Neutrophil (primary cell): Measurements from ENCODE around the gene CFDP1.

Experiments used
- H3K27ac ChIP-seq: fragments of 200-600 bp; sonication (generic); 2 replicates; pipeline ENCODE4 v1.5.1; 2016; ENCODE audit warnings: mild to moderate bottlenecking, moderate library complexity
- H3K27me3 ChIP-seq: fragments of 200-600 bp; sonication (generic); 2 replicates; pipeline ENCODE4 v1.6.0; 2016; ENCODE audit warnings: mild to moderate bottlenecking
- H3K36me3 ChIP-seq: fragments of 200-600 bp; sonication (generic); 2 replicates; pipeline ENCODE4 v1.5.1; 2017
- H3K4me1 ChIP-seq, 2 experiments: fragments of 200-600 bp in 1 of 2; sonication (generic) in 1 of 2; 1 replicate in 1 of 2; 2 replicates in 1 of 2; pipeline versions ENCODE4 v1.5.1 to v1.6.1; 2013 to 2016; ENCODE audit warnings: low read depth in 1 of 2, low read length in 1 of 2, mild to moderate bottlenecking in 1 of 2, moderate library complexity in 1 of 2; ENCODE audit not compliant: control insufficient read depth in 1 of 2, insufficient read depth in 1 of 2
- H3K4me3 ChIP-seq, 2 experiments: fragments of 200-600 bp in 1 of 2; sonication (generic) in 1 of 2; 1 replicate in 1 of 2; 2 replicates in 1 of 2; pipeline ENCODE4 v1.5.1; 2013 to 2016; ENCODE audit warnings: low read depth in 1 of 2, low read length in 1 of 2, mild to moderate bottlenecking in 1 of 2, moderate library complexity in 1 of 2
- H3K9me3 ChIP-seq: fragments of 200-600 bp; sonication (generic); 2 replicates; pipeline ENCODE4 v1.5.1; 2016
- TF ChIP-seq, protein P1 (sequence below): fragments of 200-600 bp; sonication (generic); IDR thresholded peaks from 2 replicates; pipeline ENCODE4 v1.5.1; 2016; ENCODE audit warnings: antibody characterized with exemption

CFDP1 gene

DNA sequence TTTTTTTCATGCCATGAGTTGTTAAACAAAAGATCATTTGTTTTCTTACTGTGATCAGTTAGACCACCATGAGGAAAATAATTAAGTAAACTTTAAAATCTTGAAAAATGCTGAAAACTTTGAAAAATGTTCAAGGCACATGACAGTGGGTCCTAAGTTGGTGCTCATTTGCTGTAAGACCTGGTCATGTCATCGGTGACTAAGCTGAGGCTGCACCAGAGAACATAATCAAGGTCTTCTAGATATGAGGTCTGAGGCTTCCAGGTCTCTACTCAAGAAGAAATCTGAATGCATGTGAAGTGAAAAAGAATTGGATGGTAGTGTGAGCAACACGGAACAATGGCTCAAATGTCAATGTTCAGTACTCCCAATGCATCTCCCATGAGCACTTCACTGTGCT, 87.6 kb downstream of the CFDP1 start:
- Histone ChIP-seq H3K9me3 (no peaks in the 10 kb centered on the region), H3K27ac (no peak overlapping the region), H3K36me3 (no peaks in the 10 kb centered on the region), H3K27me3 (peaks cover 46% of the 10 kb centered on the region), H3K4me3 (no peak overlapping the region), H3K4me1 (peaks cover 0 to 6% of the 10 kb centered on the region in 2 experiments)
- TF ChIP-seq, protein P1, sequence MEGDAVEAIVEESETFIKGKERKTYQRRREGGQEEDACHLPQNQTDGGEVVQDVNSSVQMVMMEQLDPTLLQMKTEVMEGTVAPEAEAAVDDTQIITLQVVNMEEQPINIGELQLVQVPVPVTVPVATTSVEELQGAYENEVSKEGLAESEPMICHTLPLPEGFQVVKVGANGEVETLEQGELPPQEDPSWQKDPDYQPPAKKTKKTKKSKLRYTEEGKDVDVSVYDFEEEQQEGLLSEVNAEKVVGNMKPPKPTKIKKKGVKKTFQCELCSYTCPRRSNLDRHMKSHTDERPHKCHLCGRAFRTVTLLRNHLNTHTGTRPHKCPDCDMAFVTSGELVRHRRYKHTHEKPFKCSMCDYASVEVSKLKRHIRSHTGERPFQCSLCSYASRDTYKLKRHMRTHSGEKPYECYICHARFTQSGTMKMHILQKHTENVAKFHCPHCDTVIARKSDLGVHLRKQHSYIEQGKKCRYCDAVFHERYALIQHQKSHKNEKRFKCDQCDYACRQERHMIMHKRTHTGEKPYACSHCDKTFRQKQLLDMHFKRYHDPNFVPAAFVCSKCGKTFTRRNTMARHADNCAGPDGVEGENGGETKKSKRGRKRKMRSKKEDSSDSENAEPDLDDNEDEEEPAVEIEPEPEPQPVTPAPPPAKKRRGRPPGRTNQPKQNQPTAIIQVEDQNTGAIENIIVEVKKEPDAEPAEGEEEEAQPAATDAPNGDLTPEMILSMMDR = no peak

- Histone ChIP-seq H3K4me1 (peaks cover 0 to 6% of the 10 kb centered on the region in 2 experiments), H3K27me3 (peaks cover 64% of the 10 kb centered on the region), H3K9me3 (no peaks in the 10 kb centered on the region), H3K27ac (no peak overlapping the region), H3K36me3 (no peaks in the 10 kb centered on the region), H3K4me3 (no peak overlapping the region)
- TF ChIP-seq, protein P1 = no peak
These were observed 89.4 kb downstream of the CFDP1 start for GRCh38 chr16:75343941-75344340.

DNA sequence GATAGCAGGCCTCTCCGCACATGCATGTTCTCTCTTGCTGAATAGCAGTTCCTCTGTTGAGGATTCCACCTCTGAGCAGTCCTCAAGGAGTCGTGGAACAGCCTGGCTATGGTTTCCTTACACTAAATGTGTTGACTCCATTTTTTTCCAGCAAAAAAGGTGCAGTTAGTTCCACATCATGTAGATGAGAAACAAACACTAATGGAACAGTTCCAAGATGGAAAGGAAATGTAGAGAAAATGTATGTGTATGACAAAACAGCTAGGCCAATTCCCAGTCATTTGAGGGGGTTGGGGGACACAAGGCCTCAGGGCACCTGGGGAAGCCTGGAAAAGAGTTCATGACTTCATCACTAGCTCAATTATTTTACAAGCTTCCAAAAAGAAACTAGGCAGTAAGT, 90.0 kb downstream of the CFDP1 start:
- Histone ChIP-seq H3K36me3 (no peaks in the 10 kb centered on the region), H3K4me1 (peaks cover 0 to 6% of the 10 kb centered on the region in 2 experiments), H3K4me3 (no peak overlapping the region), H3K9me3 (no peaks in the 10 kb centered on the region), H3K27me3 (peaks cover 71% of the 10 kb centered on the region), H3K27ac (no peak overlapping the region)
- TF ChIP-seq, protein P1 = no peak

GRCh38 chr16:75342308-75342811, 90.9 kb downstream of the CFDP1 start:
- TF ChIP-seq, protein P1 = no peak
- Histone ChIP-seq H3K9me3 (no peaks in the 10 kb centered on the region), H3K4me1 (peaks cover 0 to 6% of the 10 kb centered on the region in 2 experiments), H3K27ac (no peak overlapping the region), H3K36me3 (no peaks in the 10 kb centered on the region), H3K27me3 (peaks cover 80% of the 10 kb centered on the region), H3K4me3 (no peak overlapping the region)

DNA sequence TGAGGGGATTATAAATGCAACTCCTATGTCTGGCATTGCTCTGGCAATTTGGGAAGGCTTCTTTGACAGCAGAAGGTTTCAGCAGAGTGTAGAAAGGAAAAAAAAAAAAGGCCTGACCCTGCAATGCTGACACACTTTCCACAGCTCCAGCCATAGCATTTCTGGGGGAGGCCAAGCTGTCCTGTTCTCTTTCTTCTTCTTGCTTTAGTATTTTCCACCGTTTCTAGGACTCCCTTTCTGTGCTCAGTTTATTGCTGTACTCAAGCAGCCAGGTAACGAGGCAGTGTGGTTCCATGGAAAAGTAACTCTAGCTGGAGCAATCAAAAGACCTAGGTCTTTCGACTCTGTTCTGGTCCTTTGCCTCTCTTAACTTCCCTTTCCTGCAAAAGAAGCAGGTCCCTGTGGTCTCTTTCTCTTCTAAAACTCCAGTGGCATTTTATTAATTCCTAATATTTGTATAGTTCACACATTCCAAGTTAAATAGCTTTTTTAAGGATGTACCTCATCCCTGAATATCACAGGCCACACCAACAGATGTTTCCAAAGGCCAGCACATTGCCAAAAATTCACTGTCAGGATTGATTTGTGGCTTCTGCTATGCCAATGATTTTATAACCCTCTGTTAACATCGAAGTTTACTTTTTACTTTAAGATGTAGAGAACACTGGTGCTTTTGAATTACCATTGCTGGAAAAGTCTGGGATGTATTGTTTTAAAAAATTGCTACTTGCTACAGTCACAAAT, 91.6 kb downstream of the CFDP1 start:
- H3K4me1 ChIP-seq = peaks cover 0 to 6% of the 10 kb centered on the region in 2 experiments
- H3K36me3 ChIP-seq = no peaks in the 10 kb centered on the region
- H3K9me3 ChIP-seq = no peaks in the 10 kb centered on the region
- H3K4me3 ChIP-seq = no peak overlapping the region
- peaks cover 86% of the 10 kb centered on the region for H3K27me3 ChIP-seq
- TF ChIP-seq, protein P1 = no peak
- no peak overlapping the region for H3K27ac ChIP-seq
